Stimulated activated CD8-positive, alpha-beta memory T cell treated with anti-CD3 and anti-CD28 coated beads, Interleukin-7, amount 100 ng/mL, for 48 hours (primary cell): ENCODE measurements around the gene THBD.
"Not testable (repeated sequence)": the region's sequence is repeated elsewhere in the genome, so short reads cannot be mapped to it uniquely, and the experiment has no call there.

Source experiments
- DNase-seq, 2 donors: peaks; one replicate each; pipeline ENCODE4 v3.0.0-alpha.2; 2020; ENCODE audit warnings: low read depth in 1 of 2; ENCODE audit errors: extremely low read depth in 1 of 2

THBD gene

GRCh38 chr20:23036371-23036770 is 13.1 kb downstream of the THBD start:
- no peak for DNase-seq

GRCh38 chr20:23035731-23036130 is 13.7 kb downstream of the THBD start:
- DNase-seq = no peak

- DNase-seq = no peak
Observed at GRCh38 chr20:23034721-23035671, 14.5 kb downstream of the THBD start, which contains the start of gene SSTR4. Gene SSTR4 (plus strand): TSS chr20:23035312. CDS start chr20:23035484, 172 bp downstream.

GRCh38 chr20:23033918-23034317 is 15.6 kb downstream of the THBD start:
- no peak for DNase-seq

GRCh38 chr20:23032750-23033078 is 16.8 kb downstream of the THBD start:
- DNase-seq = no peak

- DNase-seq = no peak
Observed at GRCh38 chr20:23032056-23032749, 17.3 kb downstream of the THBD start.

GRCh38 chr20:23031346-23031745 is 18.1 kb downstream of the THBD start:
- DNase-seq = no peak

- no peak for DNase-seq
Observed at GRCh38 chr20:23029324-23029723, 20.1 kb downstream of the THBD start.

GRCh38 chr20:23028392-23028791 is 21.1 kb downstream of the THBD start:
- DNase-seq = no peak

- no peak for DNase-seq
Observed at GRCh38 chr20:23027721-23028120, 21.8 kb downstream of the THBD start.

GRCh38 chr20:23025503-23025902 is 24.0 kb downstream of the THBD start:
- DNase-seq = not testable (repeated sequence)

- DNase-seq = no peak
Observed at GRCh38 chr20:23024701-23025100, 24.8 kb downstream of the THBD start.

- no peak for DNase-seq
Observed at GRCh38 chr20:23023621-23024177, 25.8 kb downstream of the THBD start.

GRCh38 chr20:23022849-23023248 is 26.6 kb downstream of the THBD start:
- DNase-seq = no peak

GRCh38 chr20:23021951-23022350 is 27.5 kb downstream of the THBD start:
- no peak for DNase-seq

GRCh38 chr20:23021541-23021940 is 27.9 kb downstream of the THBD start:
- no peak for DNase-seq

GRCh38 chr20:23020230-23021018 is 29.0 kb downstream of the THBD start:
- DNase-seq = no peak

GRCh38 chr20:23019403-23019802 is 30.1 kb downstream of the THBD start:
- no peak for DNase-seq

GRCh38 chr20:23018941-23019340 is 30.5 kb downstream of the THBD start:
- no peak for DNase-seq

- no peak for DNase-seq
Observed at GRCh38 chr20:23018432-23018831, 31.0 kb downstream of the THBD start.

GRCh38 chr20:23017516-23017915 is 32.0 kb downstream of the THBD start:
- no peak for DNase-seq
